Fibroblast of pulmonary artery (primary cell): ENCODE data around the gene ARID5A.
A peak's percentile ranks its signal among the peaks of the same experiment; 100 is the strongest.
"Not testable (repeated sequence)": the region's sequence is repeated elsewhere in the genome, so short reads cannot be mapped to it uniquely, and the experiment has no call there.

Experiments
- DNase-seq: peaks from one replicate; pipeline ENCODE4 v3.0.0-alpha.2; 2010; ENCODE audit warnings: low read depth
- H3K4me3 ChIP-seq: replicated peaks from 2 replicates; pipeline ENCODE4 v1.5.1; 2011; ENCODE audit warnings: low read depth, mild to moderate bottlenecking, control low read depth, low read length, moderate library complexity
- TF ChIP-seq, protein P1 (sequence below): IDR thresholded peaks from 2 replicates; pipeline ENCODE4 v1.5.1; 2011; ENCODE audit warnings: mild to moderate bottlenecking, control low read depth, low read length, inconsistent platforms; ENCODE audit errors: missing control alignments

ARID5A gene

DNA sequence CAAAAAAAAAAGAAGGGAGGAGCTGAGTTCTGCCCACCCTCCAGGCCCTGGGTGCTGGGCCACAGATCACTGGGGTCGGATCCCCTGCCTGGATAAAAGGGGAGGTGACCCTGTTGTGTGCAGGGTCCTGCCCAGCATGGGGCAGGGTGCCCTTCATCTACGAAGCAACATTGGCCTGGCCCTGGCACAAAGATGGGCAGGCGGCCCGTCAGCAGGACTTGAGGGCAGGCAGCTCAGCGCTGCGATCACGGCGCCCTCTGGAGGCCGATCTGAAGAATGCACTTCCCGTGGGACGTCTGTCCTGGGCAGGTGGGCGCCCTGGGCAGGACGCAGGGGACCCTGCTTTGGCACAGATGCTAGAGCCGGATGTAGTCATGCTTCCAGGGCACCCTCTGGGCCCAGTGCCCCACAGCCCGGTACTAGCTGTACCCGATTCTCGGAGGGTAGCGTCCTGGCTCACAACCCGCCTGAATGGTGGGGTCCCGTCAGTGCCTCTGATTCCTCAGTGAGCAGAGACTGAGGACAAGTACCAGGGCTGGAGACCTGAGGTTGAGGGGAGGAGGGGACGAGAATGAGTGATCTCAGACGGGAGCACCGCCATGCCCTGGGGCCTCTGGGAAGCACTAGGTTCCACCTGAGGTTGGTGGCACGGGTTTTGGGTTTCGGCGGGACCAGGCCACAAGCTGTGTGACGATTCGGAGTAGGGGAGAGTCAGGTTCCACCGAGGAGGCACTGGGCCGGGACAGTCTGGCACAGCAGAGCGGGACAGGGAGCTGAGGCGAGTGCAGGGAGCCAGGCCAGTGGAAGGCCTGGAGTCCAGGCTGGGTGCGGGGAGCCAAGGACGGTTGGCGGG, 18.0 kb downstream of the ARID5A start:
- H3K4me3 ChIP-seq = no peak overlapping the region
- TF ChIP-seq, protein P1, sequence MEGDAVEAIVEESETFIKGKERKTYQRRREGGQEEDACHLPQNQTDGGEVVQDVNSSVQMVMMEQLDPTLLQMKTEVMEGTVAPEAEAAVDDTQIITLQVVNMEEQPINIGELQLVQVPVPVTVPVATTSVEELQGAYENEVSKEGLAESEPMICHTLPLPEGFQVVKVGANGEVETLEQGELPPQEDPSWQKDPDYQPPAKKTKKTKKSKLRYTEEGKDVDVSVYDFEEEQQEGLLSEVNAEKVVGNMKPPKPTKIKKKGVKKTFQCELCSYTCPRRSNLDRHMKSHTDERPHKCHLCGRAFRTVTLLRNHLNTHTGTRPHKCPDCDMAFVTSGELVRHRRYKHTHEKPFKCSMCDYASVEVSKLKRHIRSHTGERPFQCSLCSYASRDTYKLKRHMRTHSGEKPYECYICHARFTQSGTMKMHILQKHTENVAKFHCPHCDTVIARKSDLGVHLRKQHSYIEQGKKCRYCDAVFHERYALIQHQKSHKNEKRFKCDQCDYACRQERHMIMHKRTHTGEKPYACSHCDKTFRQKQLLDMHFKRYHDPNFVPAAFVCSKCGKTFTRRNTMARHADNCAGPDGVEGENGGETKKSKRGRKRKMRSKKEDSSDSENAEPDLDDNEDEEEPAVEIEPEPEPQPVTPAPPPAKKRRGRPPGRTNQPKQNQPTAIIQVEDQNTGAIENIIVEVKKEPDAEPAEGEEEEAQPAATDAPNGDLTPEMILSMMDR = peak; percentile 78

DNA sequence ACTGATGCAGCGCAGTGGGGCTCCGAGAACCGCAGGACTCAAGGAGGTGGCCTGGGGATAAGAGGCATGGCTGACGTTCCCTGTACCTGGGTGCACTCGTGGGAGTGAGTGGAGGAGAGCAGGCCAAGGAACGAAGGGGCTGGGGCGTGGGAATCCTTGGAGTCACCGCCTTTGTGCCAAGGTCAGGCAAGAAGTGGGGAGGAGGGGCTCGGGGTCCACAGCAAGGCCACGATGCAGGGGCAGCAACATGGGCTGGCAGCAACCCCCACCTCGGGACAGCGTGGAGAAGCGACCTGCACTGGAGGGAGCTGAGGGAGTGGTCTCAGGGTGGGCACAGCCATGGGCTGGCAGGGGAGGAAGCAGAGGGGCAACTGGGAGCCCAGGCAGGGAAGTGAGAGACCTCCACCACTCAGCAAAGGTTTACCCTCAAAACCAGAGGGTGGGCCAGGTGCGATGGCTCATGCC, 18.6 kb downstream of the ARID5A start:
- no peak overlapping the region for H3K4me3 ChIP-seq
- DNase-seq = no peak
- TF ChIP-seq, protein P1 = no peak

More for the DNA sequence above, 18.0 kb downstream of the ARID5A start:
- DNase-seq = peak; percentile 66

DNA sequence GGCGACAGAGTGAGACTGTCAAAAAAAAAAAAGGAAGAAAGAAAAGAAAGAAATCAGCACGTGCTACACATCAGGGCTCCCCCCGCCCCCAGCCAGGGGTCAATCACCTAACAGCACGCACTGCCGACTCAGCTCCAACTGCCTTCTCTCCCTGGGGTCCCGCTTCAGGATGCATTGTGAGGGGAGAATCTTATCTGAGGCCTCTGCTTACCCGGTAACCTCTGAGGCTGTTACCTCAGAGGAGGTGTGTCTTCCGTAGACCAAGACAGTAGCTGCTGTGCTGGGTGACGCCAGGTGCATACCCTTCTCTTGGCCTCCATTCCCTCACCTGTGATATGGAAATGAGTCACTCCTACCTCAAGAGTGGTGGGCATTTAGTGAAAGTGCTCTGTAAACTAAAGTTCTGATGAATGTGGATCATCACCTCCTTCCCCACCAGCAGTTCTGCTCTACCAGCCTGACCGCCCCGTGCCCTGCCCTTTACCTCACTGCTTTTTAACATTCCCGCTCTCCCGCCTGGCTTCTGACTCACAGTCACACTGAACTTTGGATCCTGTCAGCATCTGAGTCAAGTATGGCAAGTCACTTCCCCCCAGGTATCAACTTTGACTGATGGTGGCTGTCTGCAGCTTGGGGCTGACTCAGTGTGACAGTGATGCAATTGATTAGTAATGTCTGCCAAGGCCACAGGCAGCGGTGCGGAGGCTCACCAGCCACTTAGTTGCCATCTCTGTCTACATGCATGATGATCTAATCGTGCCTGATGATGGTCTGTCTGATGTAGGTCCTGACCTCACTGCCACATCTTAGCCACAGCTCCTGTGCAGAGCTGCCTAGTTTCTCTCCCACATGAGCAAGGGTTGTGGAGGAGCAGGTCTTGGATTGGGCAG, 20.1 kb downstream of the ARID5A start:
- DNase-seq = peak; percentile 56
- no peak overlapping the region for H3K4me3 ChIP-seq
- TF ChIP-seq, protein P1 = no peak

DNA sequence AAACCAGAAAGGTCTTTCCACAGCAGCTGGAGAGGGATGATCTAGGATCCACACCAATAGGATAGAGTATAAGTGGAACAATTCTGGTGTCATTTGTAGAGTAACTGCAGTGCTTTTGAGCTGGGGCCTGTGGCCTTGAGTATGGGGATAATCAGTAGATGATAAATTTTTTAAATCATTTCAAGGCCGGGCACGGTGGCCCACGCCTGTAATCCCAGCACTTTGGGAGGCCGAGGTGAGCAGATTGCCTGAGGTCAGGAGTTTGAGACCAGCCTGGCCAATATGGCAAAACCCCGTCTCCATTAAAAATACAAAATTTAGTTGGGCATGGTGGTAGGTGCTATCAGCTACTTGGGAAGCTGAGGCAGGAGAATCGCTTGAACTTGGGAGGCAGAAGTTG, 20.9 kb downstream of the ARID5A start:
- not testable (repeated sequence) for H3K4me3 ChIP-seq, DNase-seq

DNA sequence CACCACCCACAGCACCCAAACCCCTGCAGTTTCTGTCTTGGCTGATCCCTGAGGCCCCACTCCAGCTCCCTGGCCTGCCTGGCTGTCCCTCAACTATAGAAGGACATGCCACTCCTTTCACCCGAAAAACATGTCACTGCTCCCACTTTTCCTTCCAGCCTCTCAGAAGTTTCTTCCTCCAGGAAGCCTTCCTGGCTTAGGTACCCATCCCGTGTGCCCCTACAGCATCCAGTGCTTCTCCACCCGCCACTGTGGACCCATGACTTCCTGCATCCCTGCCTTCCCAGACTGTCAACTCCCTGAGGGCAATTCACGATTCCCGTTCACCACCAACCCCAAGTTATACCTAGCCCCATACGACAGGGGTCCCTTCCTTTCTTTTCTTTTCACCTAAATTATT, 21.5 kb downstream of the ARID5A start:
- H3K4me3 ChIP-seq = no peak overlapping the region
- TF ChIP-seq, protein P1 = no peak
- DNase-seq = no peak

DNA sequence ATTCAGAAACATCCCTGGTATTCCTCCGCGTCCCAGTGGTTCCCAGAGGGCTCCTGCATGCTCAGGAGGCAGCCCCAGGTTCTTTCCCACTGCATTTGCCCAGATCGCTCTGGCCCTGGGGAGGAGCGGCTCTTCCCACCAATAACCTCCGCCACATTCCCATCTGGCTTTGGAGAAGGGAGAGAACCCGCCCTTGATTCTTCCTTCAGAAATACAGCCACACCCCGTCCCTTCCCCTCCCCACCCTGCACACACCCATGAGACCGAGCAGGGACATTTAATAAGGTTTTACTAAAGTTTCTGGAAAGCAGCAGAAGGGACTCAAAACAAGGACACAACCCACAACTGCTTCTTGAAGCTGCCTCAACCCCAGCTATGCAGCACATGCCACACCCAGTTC, 21.9 kb downstream of the ARID5A start:
- H3K4me3 ChIP-seq = no peak overlapping the region
- TF ChIP-seq, protein P1 = no peak
- DNase-seq = no peak

DNA sequence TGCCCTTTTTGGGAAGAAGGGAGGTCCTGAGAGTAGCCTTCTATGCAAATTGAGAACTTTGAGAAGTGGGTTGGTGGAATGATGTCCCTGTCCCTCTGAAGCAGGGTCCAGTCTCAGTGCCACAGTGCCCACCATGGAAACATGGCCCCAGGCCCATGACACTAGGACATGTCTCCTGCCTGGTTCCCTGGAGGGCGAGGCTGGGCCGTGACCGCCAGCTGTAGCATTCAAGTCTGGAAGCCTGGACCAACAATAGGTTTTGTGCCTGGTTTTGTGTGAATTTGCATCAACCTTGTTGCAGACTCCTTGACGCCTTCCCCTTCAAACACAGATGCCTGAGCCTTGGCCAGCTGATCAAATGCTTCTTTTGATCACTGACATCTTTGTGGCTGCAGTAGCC, 27.5 kb downstream of the ARID5A start:
- H3K4me3 ChIP-seq = no peak overlapping the region
- no peak for DNase-seq
- TF ChIP-seq, protein P1 = no peak
